ENCODE data around the gene TNFRSF1B.

- TF ChIP-seq EZH2phosphoT487 (IDR thresholded peaks at IDR 0.05; ENCODE audit: unreplicated experiment), result no peak
- TF ChIP-seq ZNF331 (CRISPR knock-in tag; IDR thresholded peaks at IDR 0.05; ENCODE audit: low read depth), result no peak
- TF ChIP-seq CTCF (conservative IDR thresholded peaks at IDR 0.05; ENCODE audit: low read depth in 2 of 2), result no peak
These were observed 39.4 kb downstream of the TNFRSF1B start for GRCh38 chr1:12206238-12206637.

All from GM23338 (cell line).